Loucy (cell line): ENCODE data around the gene IKBIP.

Experiments used
- CTCF ChIP-seq: fragments of 200-600 bp; sonication (generic); conservative IDR thresholded peaks from 2 replicates; pipeline ENCODE4 v1.5.1; 2014; ENCODE audit warnings: mild to moderate bottlenecking, antibody characterized with exemption, low read length
- EZH2phosphoT487 ChIP-seq: fragments of 200-600 bp; IDR thresholded peaks from 2 replicates; pipeline ENCODE4 v1.6.1; 2018; ENCODE audit warnings: antibody characterized with exemption, mild to moderate bottlenecking, moderate library complexity, borderline replicate concordance

GRCh38 chr12:98651328-98651727 lies 6.7 kb upstream of the IKBIP start:
- no peak for TF ChIP-seq CTCF
- no peak for TF ChIP-seq EZH2phosphoT487
